Measurements from ENCODE around the gene TMEM247.
"Not testable (repeated sequence)": the region's sequence is repeated elsewhere in the genome, so short reads cannot be mapped to it uniquely, and the experiment has no call there.

Gene TMEM247

DNA sequence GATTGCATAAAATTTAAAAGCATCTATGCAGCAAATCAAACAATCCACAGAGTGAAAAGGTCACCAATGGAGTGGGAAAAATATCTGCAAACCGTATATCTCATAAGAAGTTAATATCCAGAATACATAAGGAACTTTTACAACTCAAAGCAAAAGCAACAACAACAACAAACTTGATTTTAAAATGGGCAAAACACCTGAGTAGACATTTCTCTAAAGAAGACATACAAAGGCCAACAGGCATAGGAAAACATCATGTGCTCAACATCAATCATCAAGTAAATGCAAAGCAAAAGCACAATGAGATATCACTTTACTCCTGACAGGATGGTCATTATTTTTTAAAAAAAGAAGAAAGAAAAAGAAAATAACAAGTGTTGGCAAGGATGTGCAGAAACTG, 38.1 kb downstream of the TMEM247 start:
- DNase-seq, result no peak

DNA sequence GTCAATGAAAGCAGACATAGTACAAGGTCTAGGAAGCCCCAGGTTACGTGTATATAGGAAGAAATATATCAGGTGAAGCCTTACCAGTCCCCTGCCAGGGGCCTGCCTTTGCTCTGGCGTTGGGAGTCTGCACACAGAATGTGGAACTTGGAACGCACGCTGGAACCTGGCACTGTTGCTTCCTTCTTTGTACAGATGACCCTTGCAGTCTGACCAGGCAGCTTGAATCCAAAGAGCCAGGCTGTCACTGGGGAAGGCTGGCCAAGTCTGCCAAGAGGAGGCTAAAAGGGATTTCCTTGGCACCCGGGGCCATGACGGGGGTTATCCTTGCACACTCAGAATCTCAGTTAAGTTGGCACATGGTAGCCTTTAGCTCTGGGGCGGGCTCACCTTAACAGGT, 39.5 kb downstream of the TMEM247 start:
- DNase-seq, result no peak

GRCh38 chr2:46519265-46519664, 39.9 kb downstream of the TMEM247 start:
- DNase-seq, result no peak

- no peak for DNase-seq
Measured at GRCh38 chr2:46520130-46520711, 40.9 kb downstream of the TMEM247 start.

DNA sequence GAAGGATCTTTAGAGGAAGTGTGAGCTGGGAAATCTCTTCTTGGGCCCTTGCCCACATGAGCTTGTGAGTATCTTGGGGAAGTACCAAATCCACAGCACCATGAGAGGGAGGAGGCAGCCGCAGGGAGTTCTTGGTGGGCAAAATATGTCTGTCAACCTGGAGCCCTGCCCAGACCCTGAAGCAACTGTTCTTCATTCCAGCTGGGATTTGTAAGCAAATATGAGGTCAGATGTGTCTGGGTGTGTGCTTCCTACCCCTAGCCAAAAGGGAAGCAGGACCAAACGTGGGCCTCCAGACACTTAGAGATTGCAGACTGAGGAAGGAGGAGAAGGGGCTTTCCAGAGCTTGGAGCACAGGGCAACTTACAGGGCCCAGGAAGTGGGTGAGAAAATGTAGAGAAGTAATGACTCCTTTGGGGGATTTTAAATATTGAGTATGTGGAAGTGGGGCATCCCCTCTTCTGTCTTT, 41.9 kb downstream of the TMEM247 start:
- no peak for DNase-seq

DNA sequence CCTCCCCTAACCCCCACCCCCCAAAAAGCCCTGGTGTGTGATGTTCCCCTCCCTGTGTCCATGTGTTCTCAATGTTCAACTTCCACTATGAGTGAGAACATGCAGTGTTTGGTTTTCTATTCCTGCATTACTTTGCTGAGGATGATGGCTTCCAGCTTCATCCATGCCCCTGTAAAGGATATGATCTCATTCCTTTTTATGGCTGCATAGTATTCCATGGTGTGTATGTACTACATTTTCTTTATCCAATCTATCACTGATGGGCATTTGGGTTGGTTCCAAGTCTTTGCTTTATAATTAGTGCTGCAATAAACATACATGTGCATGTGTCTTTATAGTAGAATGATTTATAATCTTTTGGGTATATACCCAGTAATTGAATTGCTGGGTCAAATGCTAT, 43.0 kb downstream of the TMEM247 start:
- not testable (repeated sequence) for DNase-seq

DNA sequence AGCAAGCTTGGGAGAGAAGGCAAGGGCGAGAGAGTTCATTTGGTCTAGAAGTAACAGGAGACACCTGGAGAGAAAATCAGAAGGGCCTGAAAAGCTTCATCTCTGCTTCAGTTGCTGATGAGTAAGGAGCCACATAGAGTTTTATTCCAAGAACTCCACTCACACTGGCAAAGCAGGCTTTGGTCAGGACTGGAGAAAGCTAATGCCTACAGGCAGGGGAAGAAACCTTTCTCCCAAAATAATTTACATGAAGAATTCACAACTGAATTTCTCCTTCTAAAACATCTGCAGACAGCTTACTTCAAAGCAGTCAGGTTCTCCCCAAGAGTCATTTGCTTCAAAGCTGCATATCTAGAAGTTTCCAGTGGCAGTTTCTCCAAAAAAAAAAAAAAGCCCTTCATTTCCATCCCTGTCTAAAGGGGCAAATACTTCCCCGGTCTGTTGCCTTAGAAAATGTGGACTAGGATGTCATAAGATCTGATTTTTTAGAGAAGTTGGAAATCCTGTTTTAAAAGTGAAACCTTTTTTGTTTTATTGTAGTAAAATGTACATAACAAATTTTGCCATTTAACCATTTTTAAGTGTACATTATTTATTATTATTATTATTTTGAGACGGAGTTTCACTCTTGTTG, 46.3 kb downstream of the TMEM247 start:
- no peak for DNase-seq

DNA sequence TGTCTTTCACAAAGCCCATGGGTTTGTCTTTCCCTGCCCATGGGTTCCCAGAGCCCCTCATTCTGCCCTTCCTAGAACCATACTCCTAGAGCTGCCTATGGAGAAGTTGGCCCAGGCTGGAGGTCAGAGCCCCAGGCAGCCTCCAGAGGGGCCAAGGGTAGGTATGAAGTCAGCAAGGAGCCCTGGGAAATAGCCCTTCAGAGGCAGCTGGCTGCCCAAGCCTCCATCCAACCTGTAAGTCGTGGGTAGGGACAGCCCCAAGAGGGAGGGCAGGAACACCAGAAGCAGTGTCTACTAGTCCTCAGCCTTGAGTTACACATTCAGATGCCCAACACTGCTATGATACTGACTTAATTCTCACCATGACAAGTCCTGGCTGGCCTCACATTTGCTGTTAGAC, 49.5 kb downstream of the TMEM247 start:
- no peak for DNase-seq

DNA sequence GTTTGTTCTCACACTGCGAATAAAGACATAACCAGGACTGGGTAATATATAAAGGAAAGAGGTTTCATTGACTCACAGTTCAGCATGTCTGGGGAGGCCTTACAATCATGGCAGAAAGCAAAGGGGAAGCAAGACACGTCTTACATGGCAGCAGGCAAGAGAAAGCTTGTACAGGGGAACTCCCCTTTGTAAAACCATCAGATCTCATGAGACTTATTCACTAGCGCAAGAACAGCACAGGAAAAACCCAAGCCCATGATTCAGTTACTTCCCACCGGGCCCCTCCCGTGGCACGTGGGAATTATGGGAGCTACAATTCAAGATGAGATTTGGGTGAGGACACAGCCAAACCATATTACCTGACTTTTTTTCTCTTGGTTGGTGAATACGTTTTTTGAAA, 51.3 kb downstream of the TMEM247 start:
- no peak for DNase-seq

DNA sequence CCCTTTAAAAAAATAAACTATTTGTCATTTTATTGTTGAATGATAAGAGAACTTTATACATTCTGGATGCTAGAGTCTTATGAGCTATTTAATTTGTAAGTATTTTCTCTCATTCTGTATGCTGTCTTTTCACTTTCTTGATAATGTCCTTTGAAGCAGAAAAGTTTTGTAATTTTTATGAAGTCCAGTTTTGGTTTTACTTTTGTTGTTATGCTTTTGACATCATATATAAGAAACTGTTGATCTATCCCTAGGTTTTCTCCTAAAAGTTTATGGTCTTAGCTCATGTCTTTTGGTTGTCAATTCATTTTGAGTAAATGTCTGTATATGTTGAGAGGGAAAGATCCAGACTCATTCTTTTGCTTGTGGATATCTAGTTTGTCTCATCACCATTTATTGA, 52.5 kb downstream of the TMEM247 start:
- no peak for DNase-seq

Data from effector CD8-positive, alpha-beta T cell (primary cell).